NCI-H510A treated with DMSO at 0.1 percent for 48 hours (cell line): ENCODE measurements around the gene ASB1.
"Not testable (repeated sequence)": the region's sequence is repeated elsewhere in the genome, so short reads cannot be mapped to it uniquely, and the experiment has no call there.

Source experiments
- DNase-seq: peaks from one replicate; lab custom pipeline; 2025; lab: John Stamatoyannopoulos, UW

Gene ASB1

GRCh38 chr2:238404406-238405216 is 22.1 kb upstream of the ASB1 start:
- DNase-seq, result peak; percentile 85

DNA sequence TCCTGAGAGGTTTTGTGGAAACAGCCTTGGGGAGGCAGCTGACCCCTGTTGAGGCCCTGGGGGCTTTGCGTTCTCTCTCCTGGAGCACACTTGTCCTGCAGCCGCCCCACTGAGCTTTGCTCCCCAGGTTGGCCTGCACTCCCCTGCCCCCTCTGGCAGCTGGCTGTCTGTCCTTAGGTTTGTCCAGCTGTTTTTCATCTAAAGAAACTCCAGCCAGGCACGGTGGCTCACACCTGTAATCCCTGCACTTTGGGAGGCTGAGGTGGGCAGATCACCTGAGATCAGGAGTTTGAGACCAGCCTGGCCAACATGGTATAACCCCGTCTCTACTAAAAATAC is 21.5 kb upstream of the ASB1 start:
- not testable (repeated sequence) for DNase-seq

DNA sequence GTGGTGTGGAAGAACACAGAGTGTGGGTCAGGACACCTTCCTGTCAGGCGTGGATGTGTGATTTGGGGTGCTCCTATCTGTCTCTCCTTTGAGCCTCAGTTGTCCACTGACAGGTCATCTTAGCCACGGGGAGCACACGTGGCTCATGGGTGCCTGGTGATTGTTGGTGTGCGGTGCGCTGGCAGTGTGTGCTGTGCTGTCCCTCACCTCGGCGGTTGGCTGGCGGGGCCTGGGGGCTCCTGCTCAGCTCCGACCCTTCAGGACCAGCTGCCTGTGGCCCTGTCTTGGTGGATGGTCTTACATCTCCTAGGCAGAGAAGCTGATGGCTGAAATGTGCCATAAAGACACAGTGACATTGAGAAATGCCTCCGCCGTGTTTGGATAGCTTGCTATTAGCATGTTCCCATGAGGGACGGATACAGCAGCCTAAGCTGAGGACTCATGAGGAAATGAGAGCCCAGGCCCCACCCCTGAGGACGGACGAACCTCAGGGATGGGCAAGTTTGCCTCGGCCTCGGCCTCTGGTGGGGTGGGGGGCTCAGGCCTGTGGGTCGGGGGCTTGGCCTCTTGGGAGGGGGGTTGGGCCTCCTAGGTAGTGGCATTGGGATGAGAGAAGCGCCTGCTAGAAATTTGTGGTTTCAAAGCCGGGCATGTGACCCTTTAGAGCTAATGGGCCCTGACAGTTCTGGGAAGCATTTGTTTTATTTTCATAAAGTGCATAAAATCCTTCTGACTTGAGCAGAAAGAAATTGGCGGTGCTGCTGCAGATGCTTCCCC is 20.3 kb upstream of the ASB1 start:
- DNase-seq, result no peak

GRCh38 chr2:238406998-238407285 is 19.8 kb upstream of the ASB1 start:
- no peak for DNase-seq

GRCh38 chr2:238407566-238407965 is 19.2 kb upstream of the ASB1 start:
- DNase-seq, result peak; percentile 69

DNA sequence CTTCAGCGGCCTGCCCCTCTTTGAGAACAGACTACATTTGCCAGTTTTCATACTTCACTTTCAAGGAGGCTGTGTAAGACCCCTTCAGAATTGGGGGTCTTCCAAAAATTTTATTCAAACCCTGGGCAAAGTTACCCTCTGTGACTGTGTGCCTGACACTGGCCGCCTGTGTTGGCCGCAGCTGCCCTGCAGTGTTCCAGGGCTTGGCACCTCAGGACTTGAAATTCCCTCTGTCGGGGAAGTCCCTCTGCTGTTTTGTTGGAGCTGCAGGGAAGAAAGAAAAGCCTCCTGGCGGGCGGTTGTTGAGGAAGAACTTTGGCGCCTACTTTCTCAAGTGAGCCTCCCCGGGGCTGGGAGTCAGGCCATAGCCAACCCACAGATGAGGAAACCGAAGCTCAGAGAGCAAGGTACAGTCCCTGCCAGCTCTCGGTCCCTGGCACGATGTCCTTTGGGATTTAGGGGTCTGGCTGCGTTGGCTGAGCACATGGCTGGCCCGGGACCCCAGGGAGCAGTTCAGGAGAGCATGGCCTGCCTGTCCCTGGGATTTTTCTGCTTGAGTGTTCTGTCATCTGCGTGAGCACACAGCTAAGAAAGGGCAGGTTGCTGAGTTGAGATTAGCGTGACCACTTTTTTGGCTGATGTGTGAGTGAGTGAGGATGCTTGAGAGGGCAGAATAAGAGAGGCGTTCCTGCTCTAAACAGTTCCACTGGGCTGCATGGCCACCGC is 17.9 kb upstream of the ASB1 start:
- DNase-seq, result no peak

GRCh38 chr2:238409341-238410199 is 17.2 kb upstream of the ASB1 start:
- no peak for DNase-seq

DNA sequence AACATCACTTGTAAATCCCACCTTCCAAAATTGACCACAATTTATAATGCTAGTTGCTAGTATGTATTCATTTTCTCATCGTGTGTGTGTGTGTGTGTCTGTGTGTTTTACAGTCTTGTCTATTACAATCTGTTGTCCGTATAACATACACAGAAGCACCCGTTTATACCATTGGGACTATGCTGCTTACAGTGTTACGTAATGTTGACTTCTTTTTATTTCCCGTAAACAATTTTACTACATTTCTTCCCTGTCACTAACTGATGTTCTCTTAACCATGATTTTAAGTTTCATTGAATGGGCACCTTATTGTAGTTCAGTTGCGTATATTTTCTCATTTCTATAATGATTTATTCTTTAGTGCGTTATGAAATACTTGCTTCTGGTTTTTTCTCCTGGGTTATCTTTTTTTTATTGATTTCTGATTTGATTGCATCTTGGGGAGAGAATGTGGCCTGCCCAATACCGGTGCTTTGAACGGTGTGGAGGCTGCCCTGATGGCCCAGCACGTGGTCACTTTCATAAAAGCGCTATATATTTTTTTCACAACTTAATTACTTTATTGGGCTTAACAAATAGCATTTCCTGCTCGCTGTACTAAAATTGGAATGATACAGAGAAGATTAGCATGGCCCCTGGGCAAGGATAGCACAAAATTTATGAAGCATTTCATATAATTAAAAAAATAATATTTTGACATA is 14.5 kb upstream of the ASB1 start:
- no peak for DNase-seq

DNA sequence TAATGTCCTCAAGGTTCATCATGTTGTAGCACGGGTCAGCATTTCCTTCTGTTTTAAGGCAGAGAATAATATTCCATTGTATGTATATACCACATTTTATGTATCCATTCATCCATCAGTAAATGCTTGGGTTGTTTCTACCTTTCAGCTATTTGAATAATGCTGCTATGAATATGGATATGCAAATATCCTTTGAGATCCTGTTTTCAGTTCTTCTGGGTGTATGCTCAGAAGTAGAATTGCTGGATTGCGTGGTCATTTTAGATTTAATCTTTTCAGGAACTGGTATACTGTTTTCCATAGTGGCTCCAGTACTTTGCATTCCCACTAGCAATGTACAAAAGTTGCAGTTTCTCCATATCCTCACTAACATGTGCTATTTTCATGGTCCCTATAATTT is 13.4 kb upstream of the ASB1 start:
- no peak for DNase-seq

GRCh38 chr2:238415036-238415764 is 11.5 kb upstream of the ASB1 start:
- peak; percentile 75 for DNase-seq

- no peak for DNase-seq
These were observed 10.8 kb upstream of the ASB1 start for GRCh38 chr2:238415893-238416292.

GRCh38 chr2:238418196-238418998 is 8.3 kb upstream of the ASB1 start:
- DNase-seq, result no peak

DNA sequence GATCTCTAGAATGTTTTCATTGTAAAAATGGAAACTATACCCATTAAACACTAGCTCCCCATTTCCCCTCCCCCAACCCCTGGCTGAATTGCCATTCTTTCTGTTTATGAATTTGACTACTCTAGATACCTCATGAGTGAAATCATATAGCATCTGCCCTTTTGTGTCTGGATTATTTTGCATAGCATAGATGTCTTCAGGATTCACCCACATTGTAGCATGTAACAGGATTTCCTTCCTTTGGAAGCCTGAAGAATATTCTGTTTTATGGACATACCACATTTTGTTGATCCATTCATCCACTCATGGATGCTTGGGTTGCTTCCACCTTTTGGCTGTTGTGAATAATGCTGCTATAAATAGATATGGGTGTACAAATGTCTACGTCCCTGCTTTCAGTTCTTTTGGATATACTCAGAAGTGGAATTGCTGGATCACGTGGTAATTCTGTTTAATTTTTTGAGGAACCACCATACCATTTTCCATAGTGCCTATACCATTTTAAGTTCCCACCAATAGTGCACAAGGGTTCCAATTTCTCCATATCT is 7.7 kb upstream of the ASB1 start:
- DNase-seq, result no peak

DNA sequence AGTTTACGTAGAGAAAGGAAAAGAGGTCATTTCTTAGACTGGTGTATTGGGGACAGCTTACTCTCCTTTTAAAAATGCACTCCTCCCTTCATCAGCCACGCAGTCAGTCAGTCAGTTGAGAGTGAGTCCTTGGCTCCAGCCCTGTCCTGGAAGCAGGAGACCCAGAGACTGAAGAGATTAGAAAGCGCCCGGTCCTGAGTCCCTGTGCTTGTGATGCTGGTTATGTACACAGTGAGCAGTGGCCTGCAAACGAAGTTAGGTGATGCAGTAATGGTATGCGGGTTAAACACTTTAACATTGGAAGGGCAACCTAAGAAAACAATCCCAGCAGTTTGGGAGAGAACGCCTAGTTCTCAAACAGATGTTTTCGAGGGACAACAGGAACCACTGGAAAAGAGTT is 6.3 kb upstream of the ASB1 start:
- no peak for DNase-seq

GRCh38 chr2:238420878-238421694 is 5.6 kb upstream of the ASB1 start:
- no peak for DNase-seq

- no peak for DNase-seq
These were observed 5.1 kb upstream of the ASB1 start for GRCh38 chr2:238421695-238422035.

- DNase-seq, result no peak
These were observed 4.4 kb upstream of the ASB1 start for GRCh38 chr2:238422285-238422684.

GRCh38 chr2:238422940-238423339 is 3.8 kb upstream of the ASB1 start:
- no peak for DNase-seq
